HEK293 (cell line): ENCODE data around the gene CHRNA4.

ENCODE experiments used
- OSR2 ChIP-seq: fragments of 450-650 bp; formaldehyde crosslinking; IDR thresholded peaks from 2 replicates; pipeline ENCODE4 v1.5.1; 2016; ENCODE audit warnings: missing biosample characterization, missing genetic modification characterization
- TCF7L2 ChIP-seq: IDR thresholded peaks from 2 replicates; pipeline ENCODE4 v1.6.1; 2011; ENCODE audit warnings: low read depth, mild to moderate bottlenecking, inconsistent platforms, low read length, moderate library complexity, borderline replicate concordance
- ZFP41 ChIP-seq: fragments of 450-650 bp; formaldehyde crosslinking; IDR thresholded peaks from 2 replicates; pipeline ENCODE4 v1.5.1; 2016; ENCODE audit warnings: missing biosample characterization, missing genetic modification characterization, borderline replicate concordance
- ZNF174 ChIP-seq: fragments of 450-650 bp; formaldehyde crosslinking; IDR thresholded peaks from 2 replicates; pipeline ENCODE4 v1.5.0; 2017; ENCODE audit warnings: missing biosample characterization, mild to moderate bottlenecking, missing genetic modification characterization
- ZNF24 ChIP-seq: fragments of 450-650 bp; formaldehyde crosslinking; IDR thresholded peaks from 2 replicates; pipeline ENCODE4 v1.5.1; 2016; ENCODE audit warnings: missing biosample characterization, missing genetic modification characterization
- ZNF354C ChIP-seq: fragments of 450-650 bp; formaldehyde crosslinking; IDR thresholded peaks from 2 replicates; pipeline ENCODE4 v1.5.1; 2016; ENCODE audit warnings: missing biosample characterization, missing genetic modification characterization, low read depth, borderline replicate concordance
- ZNF513 ChIP-seq: fragments of 450-650 bp; IDR thresholded peaks from 2 replicates; pipeline ENCODE4 v1.5.1; 2018; ENCODE audit warnings: missing biosample characterization, missing genetic modification characterization
- ZNF544 ChIP-seq: fragments of 450-650 bp; formaldehyde crosslinking; IDR thresholded peaks from 2 replicates; pipeline ENCODE4 v1.5.0; 2017; ENCODE audit warnings: missing biosample characterization, missing genetic modification characterization
- ZNF747 ChIP-seq: fragments of 450-650 bp; formaldehyde crosslinking; IDR thresholded peaks from 2 replicates; pipeline ENCODE4 v1.5.1; 2016; ENCODE audit warnings: missing biosample characterization, missing genetic modification characterization
- TF ChIP-seq, protein P1 (sequence below): fragments of 450-650 bp; formaldehyde crosslinking; IDR thresholded peaks from 2 replicates; pipeline ENCODE4 v1.5.1; 2016; ENCODE audit warnings: missing biosample characterization, missing genetic modification characterization
- TF ChIP-seq, protein P2 (sequence below): fragments of 450-650 bp; formaldehyde crosslinking; IDR thresholded peaks from 2 replicates; pipeline ENCODE4 v1.5.1; 2016; ENCODE audit warnings: missing biosample characterization, missing genetic modification characterization

DNA sequence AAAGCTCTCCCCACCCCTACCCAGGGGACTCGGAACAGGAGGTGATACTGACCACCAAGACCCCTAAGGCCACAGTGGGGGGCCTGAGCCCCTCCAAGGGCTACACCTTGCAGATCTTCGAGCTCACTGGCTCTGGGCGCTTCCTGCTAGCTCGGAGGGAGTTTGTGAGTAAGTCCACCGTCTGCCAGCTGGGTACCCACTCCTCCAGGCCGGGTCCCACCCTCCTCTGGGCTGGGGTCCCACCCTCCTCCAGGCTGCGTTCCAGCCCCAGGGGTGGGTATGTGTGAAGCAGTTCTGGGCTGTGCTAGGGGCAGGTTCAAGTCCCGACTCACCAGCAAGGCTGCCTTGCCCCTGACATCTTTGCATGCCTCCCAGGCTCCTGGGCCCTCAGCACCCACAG, 55.8 kb downstream of the CHRNA4 start:
- TF ChIP-seq TCF7L2, result no peak
- TF ChIP-seq, protein P1, sequence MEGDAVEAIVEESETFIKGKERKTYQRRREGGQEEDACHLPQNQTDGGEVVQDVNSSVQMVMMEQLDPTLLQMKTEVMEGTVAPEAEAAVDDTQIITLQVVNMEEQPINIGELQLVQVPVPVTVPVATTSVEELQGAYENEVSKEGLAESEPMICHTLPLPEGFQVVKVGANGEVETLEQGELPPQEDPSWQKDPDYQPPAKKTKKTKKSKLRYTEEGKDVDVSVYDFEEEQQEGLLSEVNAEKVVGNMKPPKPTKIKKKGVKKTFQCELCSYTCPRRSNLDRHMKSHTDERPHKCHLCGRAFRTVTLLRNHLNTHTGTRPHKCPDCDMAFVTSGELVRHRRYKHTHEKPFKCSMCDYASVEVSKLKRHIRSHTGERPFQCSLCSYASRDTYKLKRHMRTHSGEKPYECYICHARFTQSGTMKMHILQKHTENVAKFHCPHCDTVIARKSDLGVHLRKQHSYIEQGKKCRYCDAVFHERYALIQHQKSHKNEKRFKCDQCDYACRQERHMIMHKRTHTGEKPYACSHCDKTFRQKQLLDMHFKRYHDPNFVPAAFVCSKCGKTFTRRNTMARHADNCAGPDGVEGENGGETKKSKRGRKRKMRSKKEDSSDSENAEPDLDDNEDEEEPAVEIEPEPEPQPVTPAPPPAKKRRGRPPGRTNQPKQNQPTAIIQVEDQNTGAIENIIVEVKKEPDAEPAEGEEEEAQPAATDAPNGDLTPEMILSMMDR (tag by site-specific recombination), result no peak
- TF ChIP-seq ZNF24 (tag by site-specific recombination), result no peak
- no peak for TF ChIP-seq ZNF354C (tag by site-specific recombination)
- no peak for TF ChIP-seq ZNF747 (tag by site-specific recombination)
- TF ChIP-seq ZNF544 (tag by site-specific recombination), result no peak
- no peak for TF ChIP-seq OSR2 (tag by site-specific recombination)
- TF ChIP-seq, protein P2, sequence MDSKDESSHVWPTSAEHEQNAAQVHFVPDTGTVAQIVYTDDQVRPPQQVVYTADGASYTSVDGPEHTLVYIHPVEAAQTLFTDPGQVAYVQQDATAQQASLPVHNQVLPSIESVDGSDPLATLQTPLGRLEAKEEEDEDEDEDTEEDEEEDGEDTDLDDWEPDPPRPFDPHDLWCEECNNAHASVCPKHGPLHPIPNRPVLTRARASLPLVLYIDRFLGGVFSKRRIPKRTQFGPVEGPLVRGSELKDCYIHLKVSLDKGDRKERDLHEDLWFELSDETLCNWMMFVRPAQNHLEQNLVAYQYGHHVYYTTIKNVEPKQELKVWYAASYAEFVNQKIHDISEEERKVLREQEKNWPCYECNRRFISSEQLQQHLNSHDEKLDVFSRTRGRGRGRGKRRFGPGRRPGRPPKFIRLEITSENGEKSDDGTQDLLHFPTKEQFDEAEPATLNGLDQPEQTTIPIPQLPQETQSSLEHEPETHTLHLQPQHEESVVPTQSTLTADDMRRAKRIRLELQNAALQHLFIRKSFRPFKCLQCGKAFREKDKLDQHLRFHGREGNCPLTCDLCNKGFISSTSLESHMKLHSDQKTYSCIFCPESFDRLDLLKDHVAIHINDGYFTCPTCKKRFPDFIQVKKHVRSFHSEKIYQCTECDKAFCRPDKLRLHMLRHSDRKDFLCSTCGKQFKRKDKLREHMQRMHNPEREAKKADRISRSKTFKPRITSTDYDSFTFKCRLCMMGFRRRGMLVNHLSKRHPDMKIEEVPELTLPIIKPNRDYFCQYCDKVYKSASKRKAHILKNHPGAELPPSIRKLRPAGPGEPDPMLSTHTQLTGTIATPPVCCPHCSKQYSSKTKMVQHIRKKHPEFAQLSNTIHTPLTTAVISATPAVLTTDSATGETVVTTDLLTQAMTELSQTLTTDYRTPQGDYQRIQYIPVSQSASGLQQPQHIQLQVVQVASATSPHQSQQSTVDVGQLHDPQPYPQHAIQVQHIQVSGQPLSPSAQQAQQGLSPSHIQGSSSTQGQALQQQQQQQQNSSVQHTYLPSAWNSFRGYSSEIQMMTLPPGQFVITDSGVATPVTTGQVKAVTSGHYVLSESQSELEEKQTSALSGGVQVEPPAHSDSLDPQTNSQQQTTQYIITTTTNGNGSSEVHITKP (tag by site-specific recombination), result no peak
- TF ChIP-seq ZFP41 (tag by site-specific recombination), result no peak
- TF ChIP-seq ZNF174 (tag by site-specific recombination), result no peak
- TF ChIP-seq ZNF513, result no peak
